Stimulated activated CD8-positive, alpha-beta memory T cell treated with anti-CD3 and anti-CD28 coated beads, Interleukin-7, amount 100 ng/mL, for 48 hours (primary cell): Measurements from ENCODE around the gene RNF180.

ENCODE experiments used
- DNase-seq, 2 donors: peaks; one replicate each; pipeline ENCODE4 v3.0.0-alpha.2; 2020; ENCODE audit warnings: low read depth in 1 of 2; ENCODE audit errors: extremely low read depth in 1 of 2

RNF180 gene

GRCh38 chr5:64165500-64166200 lies at the start of gene RNF180:
TSS of gene RNF180 (plus strand) at chr5:64165843. CDS start at chr5:64200808, 34,965 bp downstream.
- no peak for DNase-seq

GRCh38 chr5:64125521-64125920 lies 40.1 kb upstream of the RNF180 start:
- DNase-seq: no peak

- DNase-seq: no peak
Observed at GRCh38 chr5:64126202-64126741, 39.4 kb upstream of the RNF180 start.

- no peak for DNase-seq
Observed at GRCh38 chr5:64140018-64140417, 25.6 kb upstream of the RNF180 start.

GRCh38 chr5:64144425-64145215 lies 21.0 kb upstream of the RNF180 start:
- DNase-seq: no peak

GRCh38 chr5:64145216-64145895 lies 20.3 kb upstream of the RNF180 start:
- no peak for DNase-seq

- DNase-seq: no peak
Observed at GRCh38 chr5:64147379-64147778, 18.3 kb upstream of the RNF180 start.

GRCh38 chr5:64147849-64148441 lies 17.7 kb upstream of the RNF180 start:
- no peak for DNase-seq

GRCh38 chr5:64149268-64149667 lies 16.4 kb upstream of the RNF180 start:
- DNase-seq: no peak

- DNase-seq: no peak
Observed at GRCh38 chr5:64149857-64150521, 15.7 kb upstream of the RNF180 start.

- DNase-seq: no peak
Observed at GRCh38 chr5:64156261-64156660, 9.4 kb upstream of the RNF180 start.

- DNase-seq: no peak
Observed at GRCh38 chr5:64158827-64159226, 6.8 kb upstream of the RNF180 start.

GRCh38 chr5:64160201-64160600 lies 5.4 kb upstream of the RNF180 start:
- no peak for DNase-seq

- DNase-seq: no peak
Observed at GRCh38 chr5:64161420-64161819, 4.2 kb upstream of the RNF180 start.

GRCh38 chr5:64163135-64163534 lies 2.5 kb upstream of the RNF180 start:
- DNase-seq: no peak

GRCh38 chr5:64163746-64164145 lies 1.9 kb upstream of the RNF180 start:
- DNase-seq: no peak

- no peak for DNase-seq
Observed at GRCh38 chr5:64164166-64164565, 1.5 kb upstream of the RNF180 start.

GRCh38 chr5:64165160-64165499 lies 513 bp upstream of the RNF180 start:
- no peak for DNase-seq

- no peak for DNase-seq
Observed at GRCh38 chr5:64166201-64166959, 737 bp downstream of the RNF180 start.

- no peak for DNase-seq
Observed at GRCh38 chr5:64176301-64176700, 10.7 kb downstream of the RNF180 start.
